HG03432 (cell line): ENCODE results near the gene ZNF678.
"Not testable (repeated sequence)": the region's sequence is repeated elsewhere in the genome, so short reads cannot be mapped to it uniquely, and the experiment has no call there.

ENCODE experiments used
- ATAC-seq: cut with Tn5 transposase; IDR thresholded peaks from one replicate; pipeline ENCODE4 v1.9.1; 2021; ENCODE audit warnings: mild to moderate bottlenecking, moderate library complexity; ENCODE audit not compliant: unreplicated experiment

ZNF678 gene

DNA sequence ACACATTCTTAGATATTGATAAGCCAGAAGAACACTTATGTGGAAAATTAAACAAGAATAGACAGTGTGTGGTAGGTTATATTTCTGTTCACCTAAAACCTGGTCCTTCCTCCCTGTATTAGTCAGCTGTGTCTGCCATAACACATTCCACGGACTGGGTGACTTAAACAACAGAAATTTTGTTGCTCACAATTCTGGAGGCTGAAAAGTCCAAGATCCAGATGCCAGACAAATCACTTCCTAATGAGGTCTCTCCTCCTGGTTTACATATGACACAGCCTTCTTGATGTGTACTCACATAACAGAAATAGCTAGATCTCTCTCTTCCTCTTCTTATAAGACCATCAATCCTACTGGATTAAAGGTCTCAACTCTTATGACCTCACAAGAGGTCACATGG is 146.1 kb downstream of the ZNF678 start:
- no peak for ATAC-seq

DNA sequence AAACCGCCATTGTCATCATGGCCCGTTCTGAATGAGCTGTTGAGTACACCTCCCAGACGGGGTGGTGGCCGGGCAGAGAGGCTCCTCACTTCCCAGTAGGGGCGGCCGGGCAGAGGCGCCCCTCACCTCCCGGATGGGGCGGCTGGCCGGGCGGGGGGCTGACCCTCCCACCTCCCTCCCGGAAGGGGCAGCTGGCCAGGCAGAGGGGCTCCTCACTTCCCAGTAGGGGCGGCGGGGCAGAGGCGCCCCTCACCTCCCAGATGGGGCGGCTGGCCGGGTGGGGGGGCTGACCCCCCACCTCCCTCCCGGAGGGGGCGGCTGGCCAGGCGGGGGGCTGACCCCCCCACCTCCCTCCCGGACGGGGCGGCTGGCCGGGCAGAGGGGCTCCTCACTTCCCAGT is 147.1 kb downstream of the ZNF678 start:
- not testable (repeated sequence) for ATAC-seq

DNA sequence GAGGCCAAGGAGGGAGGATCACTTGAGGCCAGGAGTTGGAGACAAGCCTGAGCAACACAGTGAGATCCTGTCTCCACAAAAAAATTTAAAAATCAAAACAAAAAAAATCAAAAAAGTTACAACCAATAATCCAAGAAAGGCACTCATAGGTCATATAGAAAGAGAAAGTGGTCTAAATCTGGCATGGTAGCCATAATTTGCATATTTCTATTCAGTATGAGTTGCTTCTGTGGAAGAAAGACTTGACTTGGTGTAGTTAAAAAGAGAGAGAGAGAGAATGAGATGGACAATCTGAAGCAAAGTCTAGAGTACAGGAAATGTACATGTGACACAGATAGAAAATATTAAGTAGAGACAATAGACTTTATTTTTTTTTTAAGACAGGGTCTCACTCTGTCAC is 149.3 kb downstream of the ZNF678 start:
- peak; percentile 86 for ATAC-seq

DNA sequence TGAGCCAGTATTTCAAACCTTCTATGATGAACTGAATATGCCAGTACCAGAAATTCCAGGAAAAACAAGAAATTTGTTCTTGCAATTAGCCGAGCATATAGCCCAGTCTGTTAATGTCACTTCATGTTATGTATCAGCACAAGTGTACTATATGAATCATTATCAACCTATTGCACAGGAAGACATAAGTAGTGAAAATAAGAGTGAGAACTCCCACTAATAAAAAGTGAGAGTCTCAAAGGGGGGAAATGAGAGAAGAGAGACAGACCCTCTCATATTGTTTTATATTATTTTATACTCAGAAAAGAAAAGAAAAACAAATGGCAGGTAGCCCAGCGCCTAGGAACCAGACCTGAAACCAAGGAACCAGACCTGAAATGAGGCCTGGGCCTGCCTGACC is 155.6 kb downstream of the ZNF678 start:
- ATAC-seq: no peak

DNA sequence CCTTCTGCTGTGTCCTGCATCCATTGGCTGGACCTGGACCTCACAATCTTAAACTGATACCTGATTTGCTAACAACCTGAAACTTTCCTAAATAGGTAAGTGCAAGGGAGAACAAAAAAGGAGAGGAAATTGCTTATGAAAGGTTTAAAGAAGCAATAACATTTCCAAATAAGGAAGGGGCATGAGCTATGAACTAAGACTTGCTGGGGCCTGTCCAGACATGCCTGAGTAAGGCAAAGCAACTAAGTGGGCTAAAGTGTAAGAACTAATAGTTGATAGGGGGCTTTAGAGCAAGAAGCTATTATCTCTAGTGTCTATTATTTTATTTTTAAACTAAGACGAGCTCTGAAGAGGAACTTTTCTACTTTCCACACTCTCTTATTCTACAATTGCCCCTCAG is 160.1 kb downstream of the ZNF678 start:
- ATAC-seq: no peak

DNA sequence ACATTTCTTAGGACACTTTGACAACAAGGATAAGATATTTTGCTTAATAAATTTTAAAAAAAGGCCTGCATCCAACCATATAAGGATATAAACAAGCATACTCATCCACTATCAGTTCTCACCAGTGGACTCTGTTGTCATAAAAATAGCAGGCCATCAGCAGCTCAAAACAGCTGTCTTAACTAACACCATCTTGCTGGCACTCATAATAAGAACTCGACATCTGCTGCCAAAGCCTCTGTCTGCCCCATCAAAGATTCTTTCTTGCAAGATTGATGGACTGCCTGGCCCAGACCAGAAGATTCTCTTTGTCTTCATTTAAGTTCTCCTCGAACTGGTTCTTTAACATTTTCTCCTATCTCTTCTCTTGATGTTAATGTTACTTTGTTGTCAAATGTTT is 161.7 kb downstream of the ZNF678 start:
- no peak for ATAC-seq

DNA sequence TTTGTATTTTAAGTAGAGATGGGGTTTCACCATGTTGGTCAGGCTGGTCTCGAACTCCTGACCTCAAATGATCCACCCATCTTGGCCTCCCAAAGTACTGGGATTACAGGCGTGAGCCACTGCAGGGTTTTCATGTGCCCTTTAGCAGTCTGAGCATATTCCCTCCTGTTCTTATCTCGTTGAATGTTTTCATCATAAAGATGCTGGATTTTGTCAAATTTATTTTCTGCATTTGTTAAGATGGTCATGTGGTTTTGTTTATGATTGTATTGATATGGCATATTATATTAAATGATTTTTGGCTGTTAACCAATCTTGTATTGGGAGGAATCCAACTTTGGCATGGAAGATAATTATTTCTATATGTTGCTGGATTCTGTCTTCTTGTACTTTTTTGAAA is 163.0 kb downstream of the ZNF678 start:
- ATAC-seq: no peak
